ENCODE results near the gene LAGE3. TPM values are rescaled to one million over a fixed set of nuclear protein-coding genes. Genes with fewer than 3 reads are reported as not detected.
A peak's percentile ranks its signal among the peaks of the same experiment; 100 is the strongest.

LAGE3 gene
- total RNA-seq, 1 experiment from 2014 or later: 32.3 TPM

DNA sequence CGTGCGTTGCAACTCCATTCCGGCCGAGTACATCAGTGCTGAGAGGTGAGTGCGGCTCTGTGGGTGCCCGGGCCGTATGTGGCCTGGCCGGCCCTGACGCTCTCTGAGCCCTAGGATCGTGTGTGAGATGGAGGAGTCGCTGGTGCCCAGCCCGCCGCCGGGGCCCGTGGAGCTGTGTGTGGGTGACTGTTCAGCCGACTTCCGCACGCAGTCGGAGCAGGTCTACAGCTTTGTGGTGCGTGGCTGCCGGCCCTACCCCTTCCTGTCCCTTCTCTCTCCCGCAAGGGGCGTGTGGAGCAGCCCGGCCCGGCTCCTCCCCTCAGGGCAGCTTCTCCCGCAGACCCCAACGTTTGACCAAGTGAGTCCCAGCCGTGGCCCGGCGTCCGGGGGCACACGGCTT, 13.0 kb downstream of the LAGE3 start:
- in situ Hi-C loops (cut with HindIII; ENCODE audit: low pct_unique_long_range_greater_than_20kb, low sequenced_read_pairs): no loop called here

DNA sequence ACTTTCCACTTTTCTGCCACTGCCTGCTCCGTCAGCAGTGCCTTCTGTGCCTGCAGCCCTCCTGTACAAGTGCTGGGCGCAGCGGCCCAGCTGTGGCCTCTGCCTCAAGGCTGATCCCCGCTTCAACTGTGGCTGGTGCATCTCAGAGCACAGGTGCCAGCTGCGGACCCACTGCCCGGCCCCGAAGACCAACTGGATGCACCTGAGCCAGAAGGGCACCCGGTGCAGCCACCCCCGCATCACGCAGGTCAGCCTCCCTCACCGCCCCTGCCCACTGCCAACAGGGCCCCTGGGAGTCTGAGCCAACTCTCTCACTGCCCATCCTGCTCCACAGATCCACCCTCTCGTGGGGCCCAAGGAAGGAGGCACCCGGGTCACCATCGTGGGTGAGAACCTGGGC, 13.5 kb downstream of the LAGE3 start:
- DNase-seq (ENCODE audit: low read depth): no peak
- in situ Hi-C loops (cut with HindIII; ENCODE audit: low pct_unique_long_range_greater_than_20kb, low sequenced_read_pairs): no loop called here

More for the DNA sequence above, 13.0 kb downstream of the LAGE3 start:
- DNase-seq (ENCODE audit: low read depth): no peak

DNA sequence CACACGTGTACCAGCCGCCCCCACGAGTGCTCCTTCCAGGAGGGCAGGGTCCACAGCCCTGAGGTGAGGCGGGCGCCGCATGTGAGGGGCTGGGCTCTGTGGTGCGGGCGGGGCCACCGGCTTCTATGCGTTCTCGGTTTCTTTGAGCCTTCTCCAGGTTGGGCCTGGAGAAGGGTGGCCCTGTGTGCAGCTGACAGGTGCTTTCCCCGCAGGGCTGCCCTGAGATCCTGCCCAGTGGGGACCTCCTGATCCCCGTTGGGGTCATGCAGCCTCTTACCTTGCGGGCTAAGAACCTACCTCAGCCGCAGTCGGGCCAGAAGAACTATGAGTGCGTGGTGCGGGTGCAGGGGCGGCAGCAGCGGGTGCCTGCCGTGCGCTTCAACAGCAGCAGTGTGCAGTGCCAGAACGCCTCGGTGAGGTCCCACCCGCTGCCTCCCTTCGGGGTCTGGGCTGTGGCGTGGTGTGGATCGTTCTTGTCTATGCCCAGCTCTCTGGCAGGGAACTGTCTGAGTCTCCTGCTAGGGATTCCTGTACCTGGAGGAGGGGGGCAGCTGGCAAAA, 14.2 kb downstream of the LAGE3 start:
- no peak for DNase-seq (ENCODE audit: low read depth)
- in situ Hi-C loops (cut with HindIII; ENCODE audit: low pct_unique_long_range_greater_than_20kb, low sequenced_read_pairs): no loop called here

DNA sequence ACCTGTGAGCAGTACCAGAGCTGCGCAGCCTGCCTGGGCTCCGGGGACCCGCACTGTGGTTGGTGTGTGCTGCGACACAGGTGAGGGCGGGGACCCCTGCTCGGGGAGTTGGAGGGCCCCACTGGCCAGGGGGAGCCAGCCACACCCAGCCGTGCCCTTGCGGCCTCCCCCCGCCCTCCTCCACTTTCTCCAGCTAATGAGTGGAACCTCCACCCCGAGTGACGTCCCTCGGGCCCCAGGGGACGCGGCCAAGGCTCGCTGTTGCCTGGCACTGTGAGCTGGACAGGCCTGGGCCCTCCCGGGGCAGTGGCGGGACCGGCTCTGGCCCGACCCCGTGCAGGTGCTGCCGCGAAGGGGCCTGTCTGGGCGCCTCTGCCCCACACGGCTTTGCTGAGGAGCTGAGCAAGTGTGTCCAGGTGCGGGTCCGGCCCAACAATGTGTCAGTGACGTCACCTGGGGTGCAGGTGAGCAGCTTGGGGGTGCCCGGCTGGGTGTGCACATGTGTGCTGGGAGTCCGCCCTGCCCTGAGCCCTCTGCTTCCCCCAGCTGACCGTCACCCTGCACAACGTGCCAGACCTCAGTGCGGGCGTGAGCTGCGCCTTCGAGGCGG, 15.4 kb downstream of the LAGE3 start:
- in situ Hi-C loops (cut with HindIII; ENCODE audit: low pct_unique_long_range_greater_than_20kb, low sequenced_read_pairs): no loop called here
- DNase-seq (ENCODE audit: low read depth): no peak

DNA sequence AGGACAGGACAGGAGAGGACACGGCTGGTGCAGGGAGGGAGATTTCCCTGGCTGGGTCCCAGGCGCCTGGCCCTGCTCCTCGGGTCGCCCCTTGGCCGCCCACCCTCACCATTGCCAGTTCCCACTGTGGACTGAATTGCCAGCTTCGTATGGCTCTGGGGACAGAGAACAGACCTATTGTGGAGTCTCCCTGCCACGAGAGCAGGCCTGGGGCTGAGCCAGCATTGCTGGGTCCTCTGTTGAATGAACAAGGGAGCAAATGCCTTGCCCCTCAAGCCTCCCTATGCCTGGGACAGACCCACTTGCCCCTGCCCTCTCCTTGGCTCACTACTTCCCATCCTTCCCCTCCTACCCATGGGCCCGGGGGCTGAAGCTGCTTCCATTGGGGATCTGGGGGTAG, 16.7 kb downstream of the LAGE3 start:
- no peak for DNase-seq (ENCODE audit: low read depth)
- in situ Hi-C loops (cut with HindIII; ENCODE audit: low pct_unique_long_range_greater_than_20kb, low sequenced_read_pairs): no loop called here

DNA sequence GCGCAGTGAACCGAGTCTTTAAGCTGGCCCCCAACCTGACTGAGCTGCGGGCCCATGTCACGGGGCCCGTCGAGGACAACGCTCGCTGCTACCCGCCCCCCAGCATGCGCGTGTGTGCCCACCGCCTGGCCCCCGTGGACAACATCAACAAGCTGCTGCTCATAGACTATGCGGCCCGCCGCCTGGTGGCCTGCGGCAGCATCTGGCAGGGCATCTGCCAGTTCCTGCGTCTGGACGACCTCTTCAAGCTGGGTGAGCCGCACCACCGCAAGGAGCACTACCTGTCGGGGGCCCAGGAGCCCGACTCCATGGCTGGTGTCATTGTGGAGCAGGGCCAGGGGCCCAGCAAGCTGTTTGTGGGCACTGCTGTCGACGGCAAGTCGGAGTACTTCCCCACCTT, 18.8 kb downstream of the LAGE3 start:
- DNase-seq (ENCODE audit: low read depth): no peak
- in situ Hi-C loops (cut with HindIII; ENCODE audit: low pct_unique_long_range_greater_than_20kb, low sequenced_read_pairs): no loop called here

DNA sequence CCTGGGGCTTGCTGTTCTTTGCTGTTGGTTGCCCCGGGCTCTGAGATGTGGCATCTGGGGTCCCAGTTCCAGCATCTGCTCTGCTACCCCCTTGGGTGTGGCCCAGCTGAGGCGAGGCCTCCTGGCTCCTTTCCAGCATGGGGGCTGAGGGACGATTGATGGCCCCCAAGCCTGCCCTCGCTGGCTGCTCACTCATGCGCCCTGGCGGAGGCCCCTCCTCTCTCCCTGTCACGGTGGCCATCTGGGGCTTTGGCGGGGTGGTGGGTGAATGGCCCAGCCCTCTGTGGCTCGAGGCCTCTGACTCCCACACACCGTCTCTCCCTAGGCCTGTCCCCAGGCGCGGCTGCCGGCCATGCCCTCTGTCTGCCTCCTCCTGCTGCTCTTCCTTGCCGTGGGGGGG, 19.2 kb downstream of the LAGE3 start:
- DNase-seq (ENCODE audit: low read depth): no peak
- in situ Hi-C loops (cut with HindIII; ENCODE audit: low pct_unique_long_range_greater_than_20kb, low sequenced_read_pairs): no loop called here

DNA sequence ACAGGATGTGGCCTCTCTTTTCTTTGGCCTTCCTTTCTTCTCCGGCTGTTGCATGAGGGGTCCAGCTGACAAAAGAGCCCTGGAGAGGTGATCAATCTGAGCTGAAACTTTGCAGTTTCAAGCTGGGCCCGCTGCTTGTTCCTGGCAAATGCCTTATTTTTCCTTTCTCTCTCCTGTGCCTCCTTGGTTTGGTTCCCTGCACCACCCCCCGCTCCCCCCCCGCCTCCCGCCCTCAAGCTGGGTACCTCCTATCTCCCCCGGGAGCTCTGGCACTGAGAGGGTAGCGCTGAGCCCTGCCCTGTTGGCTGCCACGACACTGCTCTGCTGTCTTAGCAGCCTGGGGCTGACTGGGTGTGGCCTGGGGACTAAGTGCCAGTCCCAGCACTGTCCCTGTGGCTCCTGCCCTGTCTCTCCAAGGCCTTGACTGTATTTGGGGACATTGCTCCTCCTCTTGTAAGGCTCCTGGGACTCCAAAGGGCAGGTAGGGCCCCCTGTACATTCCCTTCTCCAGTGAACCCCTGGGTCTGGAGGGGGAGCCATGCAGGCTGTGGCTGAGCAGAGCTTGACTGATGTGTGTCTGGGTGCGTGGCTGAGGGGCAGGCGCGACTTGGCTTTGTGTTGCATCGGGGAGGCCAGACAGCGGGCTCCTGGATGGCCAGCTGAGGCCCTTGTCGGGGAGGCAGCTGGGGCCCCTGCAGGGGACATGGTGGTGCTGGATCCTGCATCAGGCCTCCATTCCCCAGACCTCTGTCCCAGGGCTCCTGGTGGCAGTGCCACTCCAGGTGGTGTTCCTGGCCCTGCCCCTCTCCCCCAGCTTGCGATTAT, 19.9 kb downstream of the LAGE3 start:
- peak; percentile 11 for DNase-seq (ENCODE audit: low read depth)

DNA sequence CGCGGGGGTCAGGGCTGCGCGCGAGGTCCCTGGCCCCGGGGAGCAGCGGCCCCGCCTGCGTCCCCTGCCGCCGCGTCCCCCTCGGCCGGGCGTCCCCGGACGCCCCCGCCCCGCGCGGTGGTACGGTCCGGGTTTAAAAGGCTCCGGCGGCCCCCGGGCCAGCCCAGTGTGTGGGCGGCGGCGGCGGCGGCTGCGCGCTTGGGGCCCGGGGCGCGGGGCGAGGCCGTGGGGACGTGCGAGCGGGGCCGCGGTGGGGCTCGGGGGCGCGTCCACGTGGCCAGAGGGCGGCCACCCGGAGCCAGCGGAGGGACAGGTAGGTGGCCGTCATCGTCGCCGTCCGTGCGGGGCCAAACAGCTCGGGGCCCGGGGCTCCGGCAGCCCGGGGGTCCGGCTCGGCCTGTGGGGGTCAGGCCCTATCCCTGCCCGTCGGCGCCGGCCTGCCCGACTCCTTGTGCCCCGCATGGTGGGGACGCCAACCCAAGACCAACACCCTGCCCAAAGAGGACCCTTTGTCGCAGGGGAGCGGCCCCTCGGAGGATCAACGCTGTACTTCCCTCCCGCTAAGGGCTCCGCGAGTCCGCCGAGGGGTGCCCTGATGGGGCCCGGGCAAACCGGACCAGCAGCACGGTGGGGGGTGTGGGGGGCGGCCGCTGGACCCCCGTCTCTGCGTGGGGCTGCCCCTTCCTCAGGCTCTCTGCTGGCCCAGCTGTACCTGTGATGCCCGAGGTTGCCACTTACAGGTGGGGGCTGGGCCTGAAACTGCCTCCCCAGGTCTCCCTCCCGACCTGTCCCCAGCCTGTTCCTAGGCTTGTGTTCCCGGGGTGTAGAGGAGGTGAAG, 20.7 kb downstream of the LAGE3 start, which contains the start of gene PLXNA3:
PLXNA3 (plus strand) TSS at position 166 of the 838 bp plus-strand sequence. CDS start 1,903 bp downstream, outside the sequence.
- in situ Hi-C loops (cut with HindIII; ENCODE audit: low pct_unique_long_range_greater_than_20kb, low sequenced_read_pairs): no loop called here
- no peak for DNase-seq (ENCODE audit: low read depth)

More for the DNA sequence above, 19.9 kb downstream of the LAGE3 start:
- in situ Hi-C loops (cut with HindIII; ENCODE audit: low pct_unique_long_range_greater_than_20kb, low sequenced_read_pairs): no loop called here

DNA sequence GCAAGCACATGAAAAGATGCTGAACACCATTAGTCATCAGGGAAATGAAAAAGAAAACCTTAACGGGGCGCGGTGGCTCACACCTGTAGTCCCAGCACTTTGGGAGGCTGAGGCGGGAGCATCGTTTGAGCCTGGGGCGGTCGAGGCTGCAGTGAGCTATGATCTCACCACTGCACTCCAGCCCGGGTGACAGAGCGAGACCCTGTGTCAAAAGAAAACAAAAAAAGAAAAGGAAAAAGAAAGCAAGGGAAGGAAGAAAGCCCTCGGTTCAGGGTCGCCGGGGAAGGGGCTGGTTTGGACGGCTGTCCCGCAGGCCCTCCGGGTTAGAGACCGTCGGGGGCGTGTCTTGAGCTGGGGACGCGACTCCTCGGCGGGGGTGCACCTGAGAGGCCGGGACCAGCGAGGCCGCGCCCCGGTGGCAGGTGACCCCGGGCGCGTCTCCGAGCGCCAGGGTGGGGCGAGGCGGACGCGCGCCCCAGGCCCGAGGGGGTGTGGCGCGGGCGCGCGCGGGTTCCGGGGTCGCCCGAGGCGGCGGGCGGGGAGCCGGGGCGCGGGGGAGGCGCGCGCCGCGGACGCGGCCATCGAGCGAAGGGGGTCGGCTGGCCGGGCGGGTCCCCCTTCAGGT, 21.5 kb downstream of the LAGE3 start:
- in situ Hi-C loops (cut with HindIII; ENCODE audit: low pct_unique_long_range_greater_than_20kb, low sequenced_read_pairs): no loop called here
- DNase-seq (ENCODE audit: low read depth): peak; percentile 30

DNA sequence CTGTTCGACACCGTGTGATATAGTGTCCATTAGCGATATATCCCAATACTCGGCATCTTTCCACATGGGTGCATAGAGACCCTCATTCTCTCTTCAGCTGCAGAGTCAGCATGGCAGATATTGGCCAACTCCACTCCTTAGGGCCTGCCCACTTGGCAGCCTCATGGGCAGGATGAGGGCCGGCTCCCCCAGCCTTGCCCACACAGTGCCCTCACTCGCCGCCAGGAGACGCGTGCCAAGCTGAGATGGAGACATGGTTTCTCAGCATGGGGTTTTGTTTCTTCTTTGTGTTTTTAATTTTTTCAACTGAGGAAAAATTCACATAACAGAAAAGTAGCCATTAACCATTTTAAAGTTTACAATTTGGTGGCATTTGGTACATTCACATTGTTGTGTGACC, 26.3 kb downstream of the LAGE3 start:
- in situ Hi-C loops (cut with HindIII; ENCODE audit: low pct_unique_long_range_greater_than_20kb, low sequenced_read_pairs): no loop called here
- DNase-seq (ENCODE audit: low read depth): no peak

DNA sequence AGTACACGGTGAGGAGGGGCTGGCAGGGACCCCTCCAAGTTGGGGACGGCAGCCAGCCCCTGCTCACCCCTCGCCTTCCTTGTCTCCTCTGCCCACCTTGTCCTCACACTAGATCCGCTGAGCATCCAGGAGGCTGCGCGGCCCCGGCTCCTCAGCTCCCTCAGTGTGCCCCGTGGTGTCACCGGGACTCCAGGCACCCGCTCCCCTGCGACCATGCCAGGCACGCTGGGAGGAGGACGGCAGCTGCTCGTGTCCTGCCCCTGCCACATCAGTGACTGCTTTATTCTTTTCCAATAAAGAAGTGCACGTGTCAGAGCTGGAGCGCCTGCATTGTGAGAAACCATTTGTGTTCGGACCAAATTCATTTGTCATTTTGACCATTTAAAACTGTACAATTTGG, 28.8 kb downstream of the LAGE3 start:
- in situ Hi-C loops (cut with HindIII; ENCODE audit: low pct_unique_long_range_greater_than_20kb, low sequenced_read_pairs): no loop called here
- no peak for DNase-seq (ENCODE audit: low read depth)

DNA sequence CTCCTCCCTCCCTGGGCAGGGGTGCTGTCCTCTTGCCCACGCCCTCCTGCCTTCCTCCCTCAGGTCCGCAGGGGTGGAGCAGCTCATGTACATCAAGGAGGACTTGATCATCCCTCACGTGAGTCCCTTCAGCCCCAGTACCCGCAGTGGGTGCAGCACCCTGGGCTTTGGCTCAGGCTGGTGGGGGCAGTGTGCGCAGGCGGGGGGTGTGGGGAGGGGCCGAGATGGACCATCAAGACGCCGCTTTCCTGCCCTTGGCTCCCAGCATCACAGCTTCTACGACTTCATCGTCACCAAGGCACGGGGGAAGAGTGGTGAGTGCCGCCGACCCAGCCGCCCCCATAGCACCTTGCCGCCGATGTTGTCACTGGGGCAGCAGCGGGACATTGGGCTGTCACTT, 29.5 kb downstream of the LAGE3 start:
- DNase-seq (ENCODE audit: low read depth): no peak
- in situ Hi-C loops (cut with HindIII; ENCODE audit: low pct_unique_long_range_greater_than_20kb, low sequenced_read_pairs): no loop called here

DNA sequence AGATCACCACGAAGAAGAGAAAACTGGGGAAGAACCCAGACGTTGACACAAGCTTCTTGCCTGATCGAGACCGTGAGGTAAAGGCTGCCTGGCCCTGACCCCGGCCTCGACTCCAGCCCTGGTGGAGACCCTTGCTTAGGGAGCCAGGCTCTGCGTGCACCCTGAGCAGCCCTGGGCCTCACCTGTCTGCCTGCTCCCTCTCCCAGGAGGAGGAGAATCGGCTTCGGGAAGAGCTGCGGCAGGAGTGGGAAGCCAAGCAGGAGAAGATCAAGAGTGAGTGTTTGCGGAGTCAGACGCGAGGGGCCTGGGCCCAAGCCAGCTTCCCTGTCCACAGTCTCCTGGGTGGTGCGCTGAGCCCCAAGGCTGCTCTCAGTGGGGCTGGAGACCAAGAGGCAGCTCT, 30.6 kb downstream of the LAGE3 start:
- in situ Hi-C loops (cut with HindIII; ENCODE audit: low pct_unique_long_range_greater_than_20kb, low sequenced_read_pairs): no loop called here
- no peak for DNase-seq (ENCODE audit: low read depth)

DNA sequence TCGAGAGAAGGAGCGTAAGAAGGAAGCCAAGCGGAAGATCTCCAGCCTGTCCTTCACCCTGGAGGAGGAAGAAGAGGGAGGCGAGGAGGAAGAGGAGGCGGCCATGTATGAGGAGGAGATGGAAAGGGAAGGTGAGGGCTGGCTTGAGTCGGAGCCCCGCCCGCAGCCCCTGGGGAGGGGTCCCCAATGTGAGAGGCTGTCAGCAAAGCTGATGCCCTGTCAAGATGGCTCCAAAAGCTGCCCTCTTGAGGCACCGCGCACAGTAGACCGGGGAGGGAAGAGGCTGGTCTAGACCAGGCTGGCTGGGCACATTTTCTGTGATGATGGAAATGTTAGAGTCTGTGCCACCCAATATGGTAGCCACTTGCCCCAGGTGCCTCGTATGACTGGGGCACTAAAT, 32.7 kb downstream of the LAGE3 start:
- in situ Hi-C loops (cut with HindIII; ENCODE audit: low pct_unique_long_range_greater_than_20kb, low sequenced_read_pairs): no loop called here
- no peak for DNase-seq (ENCODE audit: low read depth)

DNA sequence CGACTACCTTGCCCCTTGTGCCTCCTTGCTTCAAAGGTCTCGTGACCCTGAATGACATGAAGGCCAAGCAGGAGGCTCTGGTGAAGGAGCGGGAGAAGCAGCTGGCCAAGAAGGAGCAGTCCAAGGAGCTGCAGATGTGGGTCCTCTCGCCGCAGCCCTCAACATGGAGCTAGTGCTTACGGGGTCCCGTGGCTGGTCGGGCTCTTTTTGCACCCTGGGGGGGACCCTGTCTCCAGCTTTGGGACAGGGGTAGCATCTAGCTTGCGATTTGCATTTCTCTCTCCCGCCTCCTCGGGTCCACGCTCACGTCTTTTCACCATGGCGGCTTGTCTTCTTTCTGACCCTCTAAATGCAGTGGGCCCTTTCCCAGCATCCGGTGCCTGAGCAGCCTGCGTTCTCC, 33.3 kb downstream of the LAGE3 start:
- in situ Hi-C loops (cut with HindIII; ENCODE audit: low pct_unique_long_range_greater_than_20kb, low sequenced_read_pairs): no loop called here
- DNase-seq (ENCODE audit: low read depth): no peak

DNA sequence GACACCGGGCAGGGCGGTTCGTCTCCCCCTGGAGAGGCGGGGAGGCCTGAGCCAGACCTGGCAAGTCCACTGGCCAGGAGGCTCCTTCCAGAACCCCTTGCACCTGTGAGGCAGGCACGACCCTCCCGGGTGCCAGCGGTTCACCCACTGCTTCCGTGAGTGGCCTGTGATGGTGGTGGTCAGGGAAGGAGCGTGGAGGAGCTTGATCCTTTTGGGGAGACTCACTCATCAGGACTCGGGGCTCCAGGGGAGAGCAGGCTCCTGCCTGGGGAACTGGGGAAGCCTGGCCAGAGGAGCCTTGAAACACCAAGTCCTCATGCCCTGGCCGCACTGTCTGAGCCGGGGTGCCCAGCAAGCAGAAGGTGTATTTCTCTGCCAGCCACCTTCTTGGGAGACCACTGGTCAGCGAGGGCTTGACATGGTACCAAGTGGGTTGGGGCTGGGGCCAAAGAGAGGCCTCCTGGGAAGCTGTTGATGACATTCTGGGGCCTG, 34.3 kb downstream of the LAGE3 start:
- no peak for DNase-seq (ENCODE audit: low read depth)
- in situ Hi-C loops (cut with HindIII; ENCODE audit: low pct_unique_long_range_greater_than_20kb, low sequenced_read_pairs): no loop called here
